Measurements from ENCODE around the gene TBC1D13.

GRCh38 chr9:128800061-128800460 is 13.0 kb downstream of the TBC1D13 start:
- TF ChIP-seq CTCF (conservative IDR thresholded peaks at IDR 0.05; ENCODE audit: low read length) (no peak), EZH2phosphoT487 (IDR thresholded peaks at IDR 0.05; ENCODE audit: borderline replicate concordance) (no peak)
